IPS-18c (cell line): ENCODE data around the gene E2F4.
A peak's percentile ranks its signal among the peaks of the same experiment; 100 is the strongest.

ENCODE experiments used
- H3K4me3 ChIP-seq: 2 replicates; pipeline ENCODE4 v1.7.0; 2013; ENCODE audit warnings: low read depth, mild to moderate bottlenecking, low read length, moderate library complexity; ENCODE audit not compliant: insufficient read depth
- H3K9me3 ChIP-seq: one replicate; pipeline ENCODE4 v1.6.1; 2013; ENCODE audit warnings: mild to moderate bottlenecking, low read length, moderate library complexity; ENCODE audit not compliant: control insufficient read depth, insufficient read depth

E2F4 gene

GRCh38 chr16:67213197-67214019, 21.5 kb downstream of the E2F4 start:
- H3K4me3 ChIP-seq, result no peak overlapping the region
- H3K9me3 ChIP-seq, result no peaks in the 10 kb centered on the region

GRCh38 chr16:67215706-67216105, 23.8 kb downstream of the E2F4 start:
- H3K9me3 ChIP-seq, result no peaks in the 10 kb centered on the region

GRCh38 chr16:67216612-67217490, 24.9 kb downstream of the E2F4 start:
- no peak overlapping the region for H3K4me3 ChIP-seq
- H3K9me3 ChIP-seq, result no peaks in the 10 kb centered on the region

More at GRCh38 chr16:67215706-67216105, 23.8 kb downstream of the E2F4 start:
- H3K4me3 ChIP-seq, result no peak overlapping the region

GRCh38 chr16:67223992-67224391, 32.0 kb downstream of the E2F4 start:
- no peaks in the 10 kb centered on the region for H3K9me3 ChIP-seq
- H3K4me3 ChIP-seq, result no peak overlapping the region

GRCh38 chr16:67226295-67226803, 34.4 kb downstream of the E2F4 start:
- Histone ChIP-seq H3K4me3 (peak overlapping the region; percentile 89), H3K9me3 (no peaks in the 10 kb centered on the region)

GRCh38 chr16:67226804-67227566, 35.0 kb downstream of the E2F4 start, which contains the start of gene TMEM208:
Gene TMEM208 (plus strand): TSS chr16:67227130. CDS start chr16:67227219, 89 bp downstream.
- Histone ChIP-seq H3K9me3 (peaks cover 2% of the 10 kb centered on the region), H3K4me3 (peak within 1 kb of the TSS; percentile 89)

GRCh38 chr16:67227567-67227921, 35.6 kb downstream of the E2F4 start:
- Histone ChIP-seq H3K9me3 (peaks cover 2% of the 10 kb centered on the region), H3K4me3 (peak overlapping the region; percentile 89)

- H3K4me3 ChIP-seq, result peak overlapping the region; percentile 89
Measured at GRCh38 chr16:67228034-67228785, 36.3 kb downstream of the E2F4 start.

GRCh38 chr16:67228905-67229304, 37.0 kb downstream of the E2F4 start:
- Histone ChIP-seq H3K9me3 (peaks cover 2% of the 10 kb centered on the region), H3K4me3 (no peak overlapping the region)

More at GRCh38 chr16:67228034-67228785, 36.3 kb downstream of the E2F4 start:
- peaks cover 2% of the 10 kb centered on the region for H3K9me3 ChIP-seq

GRCh38 chr16:67229906-67230808, 38.2 kb downstream of the E2F4 start:
- Histone ChIP-seq H3K9me3 (peaks cover 2% of the 10 kb centered on the region), H3K4me3 (no peak overlapping the region)

- peaks cover 2% of the 10 kb centered on the region for H3K9me3 ChIP-seq
- no peak overlapping the region for H3K4me3 ChIP-seq
Measured at GRCh38 chr16:67230809-67231660, 39.1 kb downstream of the E2F4 start.

- Histone ChIP-seq H3K9me3 (peaks cover 2% of the 10 kb centered on the region), H3K4me3 (no peak overlapping the region)
Measured at GRCh38 chr16:67233596-67233995, 41.6 kb downstream of the E2F4 start.

- H3K9me3 ChIP-seq, result peaks cover 2% of the 10 kb centered on the region
- H3K4me3 ChIP-seq, result no peak overlapping the region
Measured at GRCh38 chr16:67234180-67234597, 42.2 kb downstream of the E2F4 start.

- peaks cover 2% of the 10 kb centered on the region for H3K9me3 ChIP-seq
- H3K4me3 ChIP-seq, result no peak overlapping the region; the same call in 1 of the 2 replicates
Measured at GRCh38 chr16:67235816-67236562, 44.0 kb downstream of the E2F4 start.
